Activated B cell treated with CpG ODN at 0.5 μM for 24 hours (primary cell): ENCODE data around the gene TGIF1. TPM values are rescaled to one million over a fixed set of nuclear protein-coding genes. Genes with fewer than 3 reads are reported as not detected.

Source experiments
- ATAC-seq: fragments of 200-7000 bp; cut with Tn5 transposase; one replicate; pipeline ENCODE4 v1.10.0; 2021; ENCODE audit warnings: low read depth, mild to moderate bottlenecking, moderate library complexity
- CTCF ChIA-PET: fragments of 350-600 bp; sonication (Branson Sonifier 250); formaldehyde crosslinking; loops from one replicate; lab custom pipeline; 2021; ENCODE audit warnings: antibody characterized with exemption; lab: Charles Lee
- POLR2A ChIA-PET: fragments of 350-600 bp; sonication (Branson Sonifier 250); formaldehyde crosslinking; loops from one replicate; lab custom pipeline; 2021; ENCODE audit warnings: antibody characterized with exemption; lab: Charles Lee
- DNase-seq: peaks from one replicate; pipeline ENCODE4 v3.0.0; 2022
- H3K27ac Mint-ChIP-seq: one replicate; pipeline ENCODE4 v1.8.0; 2020; ENCODE audit warnings: mixed read lengths
- H3K27me3 Mint-ChIP-seq: one replicate; pipeline ENCODE4 v1.8.0; 2021; ENCODE audit warnings: mixed read lengths
- H3K36me3 Mint-ChIP-seq: one replicate; pipeline ENCODE4 v1.8.0; 2021; ENCODE audit warnings: low read depth, mixed read lengths
- H3K4me1 Mint-ChIP-seq: one replicate; pipeline ENCODE4 v1.8.0; 2021; ENCODE audit warnings: mixed read lengths
- H3K4me3 Mint-ChIP-seq: one replicate; pipeline ENCODE4 v1.8.0; 2020; ENCODE audit warnings: mild to moderate bottlenecking, mixed read lengths
- H3K9me3 Mint-ChIP-seq: one replicate; pipeline ENCODE4 v1.8.0; 2020; ENCODE audit warnings: mixed read lengths
- intact Hi-C: fragments of 100-400 bp; cut with micrococcal nuclease; formaldehyde crosslinking; loops from one replicate; pipeline ENCODE4 v1.15.1; 2024
- total RNA-seq: library from RNA; stranded (reverse); gene quantifications from 2 replicates; pipeline ENCODE4 v1.2.3, GENCODE V29; 2022
- TF ChIP-seq, protein P1 (sequence below): fragments of 200-600 bp; IDR thresholded peaks from one replicate; pipeline ENCODE4 v1.8.0; 2022; ENCODE audit warnings: antibody characterized with exemption, mild to moderate bottlenecking

Gene TGIF1
- total RNA-seq, 1 donor from 2014 or later, result 76.3 TPM

- no peak overlapping the region for H3K27ac Mint-ChIP-seq
Observed at GRCh38 chr18:3492721-3493120, 42.7 kb downstream of the TGIF1 start.

DNA sequence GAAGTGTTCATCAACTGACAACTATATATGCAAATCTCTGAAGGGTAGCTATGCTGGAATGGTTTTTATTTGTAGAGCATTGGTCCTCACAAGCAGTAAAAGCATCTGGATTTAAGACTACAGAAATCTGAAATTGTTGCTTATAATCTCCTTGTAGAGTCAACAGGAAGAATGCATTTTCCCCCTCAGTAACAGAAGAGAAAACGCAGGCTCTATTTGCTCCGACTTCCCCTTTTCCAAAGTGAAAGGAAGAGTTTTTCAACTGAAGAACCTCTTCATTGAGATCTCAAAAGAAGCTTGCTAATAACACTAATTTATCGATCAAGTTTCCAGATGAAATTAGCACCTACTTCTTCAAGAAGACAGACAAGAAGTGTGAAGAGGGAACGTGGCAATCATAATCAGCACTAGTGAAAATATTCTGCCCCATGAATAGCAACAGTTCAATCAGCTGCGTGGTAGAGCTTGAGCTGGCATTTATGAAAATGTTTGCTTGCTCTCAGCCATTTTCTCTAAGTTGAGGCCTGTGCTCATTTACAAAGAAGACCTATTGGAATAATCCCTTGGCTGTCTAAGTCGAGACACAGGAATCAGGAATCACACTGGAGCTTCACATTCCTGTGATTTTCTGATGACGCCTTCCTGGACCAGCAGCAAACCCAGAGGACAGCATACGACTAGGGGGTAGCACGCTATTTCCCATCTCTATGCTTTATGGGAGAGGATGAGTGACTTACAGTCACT is 43.7 kb downstream of the TGIF1 start:
- DNase-seq (no peak), ATAC-seq (peak; percentile 35)
- H3K27ac Mint-ChIP-seq, result peak overlapping the region; percentile 88
- intact Hi-C loops, result loop anchor here (1.0 to 2.0 kb wide), 2 partner anchors 43 to 92 kb away; partner anchors contain the start of gene TGIF1
- TF ChIP-seq, protein P1, sequence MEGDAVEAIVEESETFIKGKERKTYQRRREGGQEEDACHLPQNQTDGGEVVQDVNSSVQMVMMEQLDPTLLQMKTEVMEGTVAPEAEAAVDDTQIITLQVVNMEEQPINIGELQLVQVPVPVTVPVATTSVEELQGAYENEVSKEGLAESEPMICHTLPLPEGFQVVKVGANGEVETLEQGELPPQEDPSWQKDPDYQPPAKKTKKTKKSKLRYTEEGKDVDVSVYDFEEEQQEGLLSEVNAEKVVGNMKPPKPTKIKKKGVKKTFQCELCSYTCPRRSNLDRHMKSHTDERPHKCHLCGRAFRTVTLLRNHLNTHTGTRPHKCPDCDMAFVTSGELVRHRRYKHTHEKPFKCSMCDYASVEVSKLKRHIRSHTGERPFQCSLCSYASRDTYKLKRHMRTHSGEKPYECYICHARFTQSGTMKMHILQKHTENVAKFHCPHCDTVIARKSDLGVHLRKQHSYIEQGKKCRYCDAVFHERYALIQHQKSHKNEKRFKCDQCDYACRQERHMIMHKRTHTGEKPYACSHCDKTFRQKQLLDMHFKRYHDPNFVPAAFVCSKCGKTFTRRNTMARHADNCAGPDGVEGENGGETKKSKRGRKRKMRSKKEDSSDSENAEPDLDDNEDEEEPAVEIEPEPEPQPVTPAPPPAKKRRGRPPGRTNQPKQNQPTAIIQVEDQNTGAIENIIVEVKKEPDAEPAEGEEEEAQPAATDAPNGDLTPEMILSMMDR, result no peak
- H3K27me3 Mint-ChIP-seq, result peaks cover 2% of the 10 kb centered on the region
- H3K9me3 Mint-ChIP-seq, result no peaks in the 10 kb centered on the region
- H3K4me3 Mint-ChIP-seq, result peak overlapping the region; percentile 83
- ChIA-PET CTCF (interaction anchor here (0.8 to 2.5 kb wide), 4 partner anchors 12 to 173 kb away, joined by 3 to 15 read pairs (median 6); no protein-coding TSS in a partner anchor), POLR2A (interaction anchor here (0.7 to 2.5 kb wide), 16 partner anchors 10 to 232 kb away, joined by 3 to 38 read pairs (median 4); partner anchors contain the start of gene MYL12B)
- peaks cover 43% of the 10 kb centered on the region for H3K4me1 Mint-ChIP-seq
- no peaks in the 10 kb centered on the region for H3K36me3 Mint-ChIP-seq

More at GRCh38 chr18:3492721-3493120, 42.7 kb downstream of the TGIF1 start:
- ChIA-PET CTCF (interaction anchor here (1.5 to 2.5 kb wide), 3 partner anchors 11 to 93 kb away, joined by 3 to 15 read pairs (median 9); no protein-coding TSS in a partner anchor), POLR2A (interaction anchor here (1.0 to 2.5 kb wide), 10 partner anchors 9 to 231 kb away, joined by 3 to 38 read pairs (median 6); partner anchors contain the start of gene MYL12B)
- Mint-ChIP-seq H3K4me3 (no peak overlapping the region), H3K4me1 (peaks cover 39% of the 10 kb centered on the region), H3K9me3 (no peaks in the 10 kb centered on the region), H3K36me3 (no peaks in the 10 kb centered on the region), H3K27me3 (no peaks in the 10 kb centered on the region)
- DNase-seq (no peak), ATAC-seq (no peak)
- TF ChIP-seq, protein P1, result no peak
- intact Hi-C loops, result loop anchor here (1.0 kb wide), 1 partner anchor 93 kb away; no protein-coding TSS in a partner anchor

- ChIA-PET CTCF (interaction anchor here (1.5 to 2.5 kb wide), 3 partner anchors 12 to 91 kb away, joined by 3 to 15 read pairs (median 9); no protein-coding TSS in a partner anchor), POLR2A (interaction anchor here (0.5 to 2.5 kb wide), 12 partner anchors 21 to 108 kb away, joined by 3 to 38 read pairs (median 4); no protein-coding TSS in a partner anchor)
- TF ChIP-seq, protein P1, result no peak
- Mint-ChIP-seq H3K4me3 (peak overlapping the region; percentile 83), H3K27me3 (peaks cover 2% of the 10 kb centered on the region), H3K4me1 (peaks cover 45% of the 10 kb centered on the region), H3K9me3 (no peaks in the 10 kb centered on the region), H3K27ac (peak overlapping the region; percentile 88), H3K36me3 (no peaks in the 10 kb centered on the region)
- intact Hi-C loops, result loop anchor here (2.0 kb wide), 1 partner anchor 43 kb away; the partner anchor contains the start of gene TGIF1
- ATAC-seq (no peak), DNase-seq (no peak)
Observed at GRCh38 chr18:3494245-3494526, 44.2 kb downstream of the TGIF1 start.

DNA sequence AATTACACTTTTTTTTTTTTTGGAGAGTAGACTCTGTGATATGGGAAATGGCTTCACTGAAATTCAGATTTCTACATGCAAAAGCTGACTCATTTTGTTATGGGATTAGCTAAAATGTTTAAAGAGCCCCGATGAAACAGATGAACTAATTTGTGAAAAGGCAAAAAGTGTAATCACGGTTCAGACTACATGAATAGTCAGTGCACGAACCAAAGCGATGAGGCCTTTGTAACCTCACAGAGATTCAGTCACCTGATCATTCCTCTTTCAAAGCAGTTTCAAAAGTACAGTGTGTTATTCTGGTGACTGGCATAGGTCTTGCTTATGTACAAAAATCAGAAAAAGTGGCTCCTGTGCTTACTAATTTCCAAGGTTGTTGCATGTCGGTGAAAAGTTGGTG is 44.6 kb downstream of the TGIF1 start:
- Mint-ChIP-seq H3K9me3 (no peaks in the 10 kb centered on the region), H3K36me3 (no peaks in the 10 kb centered on the region), H3K27me3 (peaks cover 6% of the 10 kb centered on the region), H3K27ac (peak overlapping the region; percentile 88), H3K4me1 (peaks cover 49% of the 10 kb centered on the region), H3K4me3 (peak overlapping the region; percentile 33)
- ChIA-PET CTCF (interaction anchor here (1.8 to 2.5 kb wide), 2 partner anchors 41 to 91 kb away, joined by 9 to 15 read pairs; no protein-coding TSS in a partner anchor), POLR2A (interaction anchor here (0.5 to 2.5 kb wide), 10 partner anchors 21 to 108 kb away, joined by 3 to 38 read pairs (median 5); no protein-coding TSS in a partner anchor)
- ATAC-seq (no peak), DNase-seq (no peak)
- TF ChIP-seq, protein P1, result no peak
- intact Hi-C loops, result loop anchor here (2.0 kb wide), 1 partner anchor 44 kb away; the partner anchor contains the start of gene TGIF1
